Measurements from ENCODE around the gene MGLL. TPM values are rescaled to one million over a fixed set of nuclear protein-coding genes. Genes with fewer than 3 reads are reported as not detected.

MGLL gene
- total RNA-seq, 1 donor from 2014 or later: 61.0 TPM

DNA sequence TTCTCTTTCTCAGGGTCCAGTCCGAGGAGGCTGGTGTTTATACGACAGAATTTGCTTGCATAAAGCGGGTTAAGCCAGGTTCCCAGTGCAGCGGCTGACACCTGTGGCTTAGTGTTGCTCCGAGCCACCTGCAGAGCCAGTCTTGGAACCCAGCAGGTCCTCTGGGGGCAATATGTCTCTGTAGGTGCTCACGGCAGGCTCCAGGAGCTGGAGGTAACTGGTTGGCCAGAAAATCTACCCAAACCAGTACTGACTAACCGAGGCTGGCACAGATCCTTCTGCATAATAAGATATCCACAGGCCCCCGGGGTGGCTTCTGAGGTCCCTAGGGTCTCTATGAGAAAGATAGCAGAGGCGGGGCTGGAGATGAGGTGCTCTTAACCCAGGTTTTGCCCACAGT, 3.2 kb downstream of the MGLL start:
- H3K4me1 Mint-ChIP-seq (ENCODE audit: low read depth): peaks cover 46% of the 10 kb centered on the region
- no peak overlapping the region for H3K4me3 Mint-ChIP-seq (ENCODE audit: unreplicated experiment)
- H3K36me3 Mint-ChIP-seq (ENCODE audit: low read depth): peaks cover 20% of the 10 kb centered on the region
- H3K9me3 Mint-ChIP-seq (ENCODE audit: low read depth): no peaks in the 10 kb centered on the region
- H3K27me3 Mint-ChIP-seq (ENCODE audit: low read depth): no peaks in the 10 kb centered on the region
- no peak overlapping the region for H3K27ac Mint-ChIP-seq (ENCODE audit: unreplicated experiment)
- no peak for DNase-seq (ENCODE audit: low spot score)
- no peak for TF ChIP-seq CTCF (IDR thresholded peaks at IDR 0.05)

GRCh38 chr3:127817406-127817841, 4.9 kb downstream of the MGLL start:
- no peaks in the 10 kb centered on the region for H3K27me3 Mint-ChIP-seq (ENCODE audit: low read depth)
- no peak overlapping the region for H3K4me3 Mint-ChIP-seq (ENCODE audit: unreplicated experiment)
- no peaks in the 10 kb centered on the region for H3K9me3 Mint-ChIP-seq (ENCODE audit: low read depth)
- H3K36me3 Mint-ChIP-seq (ENCODE audit: low read depth): peaks cover 29% of the 10 kb centered on the region
- DNase-seq (ENCODE audit: low spot score): no peak
- TF ChIP-seq CTCF (IDR thresholded peaks at IDR 0.05): no peak
- peaks cover 39% of the 10 kb centered on the region for H3K4me1 Mint-ChIP-seq (ENCODE audit: low read depth)
- no peak overlapping the region for H3K27ac Mint-ChIP-seq (ENCODE audit: unreplicated experiment)

DNA sequence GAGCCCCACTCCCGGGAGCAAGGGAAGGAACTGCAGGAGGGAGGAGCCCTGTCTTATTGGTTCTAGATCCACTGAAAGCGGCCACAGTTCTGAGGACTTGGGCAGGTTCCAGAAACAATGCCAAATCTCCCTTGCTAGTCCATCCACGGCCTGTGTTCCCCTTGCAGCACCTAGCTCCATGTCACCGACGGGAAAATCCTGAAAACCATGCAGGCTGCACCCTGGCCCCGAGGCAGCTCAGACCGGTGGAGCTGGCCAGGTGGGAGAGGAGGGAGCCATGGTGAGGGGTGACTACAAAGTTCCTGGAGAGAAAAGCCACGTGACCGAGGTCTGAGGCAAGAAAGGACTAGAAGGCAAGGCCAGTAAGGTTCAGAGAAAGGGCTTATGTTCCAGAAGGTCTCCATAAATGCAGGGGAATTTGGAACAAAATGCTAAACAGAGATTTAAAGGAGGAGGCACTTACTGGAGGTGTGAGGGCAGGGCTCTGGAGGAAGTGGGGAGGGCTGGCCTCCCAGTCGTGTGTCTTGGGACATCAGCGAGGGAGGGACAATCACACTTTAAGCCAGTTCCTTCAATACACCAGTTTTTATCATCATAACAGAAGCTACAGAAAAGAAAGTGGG, 5.4 kb downstream of the MGLL start:
- Mint-ChIP-seq H3K9me3 (ENCODE audit: low read depth) (no peaks in the 10 kb centered on the region), H3K27me3 (ENCODE audit: low read depth) (no peaks in the 10 kb centered on the region), H3K36me3 (ENCODE audit: low read depth) (peaks cover 34% of the 10 kb centered on the region), H3K27ac (ENCODE audit: unreplicated experiment) (no peak overlapping the region), H3K4me1 (ENCODE audit: low read depth) (peaks cover 35% of the 10 kb centered on the region), H3K4me3 (ENCODE audit: unreplicated experiment) (no peak overlapping the region)
- DNase-seq (ENCODE audit: low spot score): no peak
- TF ChIP-seq CTCF (IDR thresholded peaks at IDR 0.05): no peak

DNA sequence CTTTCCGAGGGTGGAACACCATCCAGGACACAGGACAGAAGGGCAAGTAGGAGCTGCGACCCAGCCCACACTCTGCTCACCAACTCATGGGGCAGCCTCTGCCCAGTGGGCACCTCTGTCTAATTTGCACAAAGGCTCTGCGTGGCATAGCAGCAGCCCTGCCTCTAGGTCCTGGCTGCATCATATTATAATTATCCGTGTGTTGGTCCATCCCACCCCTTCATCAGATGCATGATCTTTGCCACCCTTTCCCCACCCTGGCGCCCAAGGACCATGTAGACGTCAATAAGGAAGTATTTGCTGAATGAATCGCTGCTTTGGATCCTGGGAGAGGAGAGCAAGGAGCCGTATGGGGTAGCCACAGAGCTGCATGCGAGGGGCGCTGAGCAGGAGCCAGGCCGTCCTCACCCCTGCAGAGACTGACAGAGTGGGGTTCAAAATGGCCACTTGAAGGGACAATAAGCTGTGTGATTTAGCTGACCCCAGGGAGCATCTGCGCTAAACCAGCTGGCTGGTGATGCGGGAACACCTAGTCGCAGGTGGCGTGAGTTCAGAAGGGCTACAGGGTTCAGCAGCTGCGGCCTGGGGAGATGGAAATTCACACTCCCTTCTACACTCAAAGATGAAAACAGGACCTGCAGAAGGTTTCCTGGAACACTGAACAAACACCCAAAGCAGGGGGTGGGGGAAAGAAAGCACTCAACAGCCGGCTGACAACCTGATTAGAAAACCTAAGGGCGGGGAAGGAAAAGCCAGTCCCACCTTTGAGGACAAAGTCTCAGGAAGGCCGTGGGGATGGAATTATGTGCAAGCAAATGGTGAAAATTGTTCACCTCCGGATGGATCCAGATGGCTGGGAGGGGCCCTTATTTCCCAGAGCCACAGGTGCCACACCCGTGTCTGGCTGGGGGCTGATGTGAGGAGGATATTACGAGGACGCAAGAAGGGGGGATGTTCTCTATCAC, 6.4 kb downstream of the MGLL start:
- Mint-ChIP-seq H3K27ac (ENCODE audit: unreplicated experiment) (no peak overlapping the region), H3K27me3 (ENCODE audit: low read depth) (no peaks in the 10 kb centered on the region), H3K36me3 (ENCODE audit: low read depth) (peaks cover 42% of the 10 kb centered on the region), H3K4me1 (ENCODE audit: low read depth) (peaks cover 25% of the 10 kb centered on the region), H3K4me3 (ENCODE audit: unreplicated experiment) (no peak overlapping the region), H3K9me3 (ENCODE audit: low read depth) (no peaks in the 10 kb centered on the region)
- no peak for TF ChIP-seq CTCF (IDR thresholded peaks at IDR 0.05)
- no peak for DNase-seq (ENCODE audit: low spot score)

DNA sequence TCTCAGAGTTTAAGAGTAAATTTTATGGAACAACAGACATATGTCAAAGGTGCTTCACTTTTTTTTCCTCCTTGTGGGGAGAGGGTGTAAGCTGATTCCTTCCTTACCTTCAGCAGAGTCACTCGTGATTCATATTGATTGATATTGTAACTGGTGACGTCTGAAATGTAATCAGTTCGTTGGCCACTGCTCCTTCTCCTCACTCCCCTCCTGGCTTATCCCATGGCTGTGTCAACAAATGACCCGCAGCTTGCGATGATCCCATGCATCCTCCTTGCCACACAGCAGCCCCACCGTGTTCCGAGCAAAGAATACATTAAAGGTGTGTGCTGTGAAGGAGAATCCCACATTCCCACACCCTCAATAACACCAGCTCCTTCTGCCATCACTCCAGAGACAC, 7.3 kb downstream of the MGLL start:
- no peak for TF ChIP-seq CTCF (IDR thresholded peaks at IDR 0.05)
- peaks cover 16% of the 10 kb centered on the region for H3K4me1 Mint-ChIP-seq (ENCODE audit: low read depth)
- H3K27ac Mint-ChIP-seq (ENCODE audit: unreplicated experiment): no peak overlapping the region
- no peaks in the 10 kb centered on the region for H3K9me3 Mint-ChIP-seq (ENCODE audit: low read depth)
- H3K27me3 Mint-ChIP-seq (ENCODE audit: low read depth): no peaks in the 10 kb centered on the region
- H3K36me3 Mint-ChIP-seq (ENCODE audit: low read depth): peaks cover 48% of the 10 kb centered on the region
- H3K4me3 Mint-ChIP-seq (ENCODE audit: unreplicated experiment): no peak overlapping the region
- no peak for DNase-seq (ENCODE audit: low spot score)
